HL-60 (cell line): ENCODE data around the gene PHLDA1.

Experiments used
- GABPA ChIP-seq: IDR thresholded peaks from 2 replicates; pipeline ENCODE4 v1.6.1; 2012; ENCODE audit warnings: low read depth
- POLR2AphosphoS5 ChIP-seq: IDR thresholded peaks from 2 replicates; pipeline ENCODE4 v1.6.1; 2012; ENCODE audit warnings: low read depth
- SPI1 ChIP-seq: IDR thresholded peaks from 2 replicates; pipeline ENCODE4 v1.6.1; 2012; ENCODE audit warnings: low read depth, mild to moderate bottlenecking, borderline replicate concordance
- TF ChIP-seq, protein P1 (sequence below): IDR thresholded peaks from one replicate; pipeline ENCODE4 v1.5.1; 2011; ENCODE audit warnings: low read length, control low read depth, inconsistent platforms; ENCODE audit not compliant: insufficient read depth

DNA sequence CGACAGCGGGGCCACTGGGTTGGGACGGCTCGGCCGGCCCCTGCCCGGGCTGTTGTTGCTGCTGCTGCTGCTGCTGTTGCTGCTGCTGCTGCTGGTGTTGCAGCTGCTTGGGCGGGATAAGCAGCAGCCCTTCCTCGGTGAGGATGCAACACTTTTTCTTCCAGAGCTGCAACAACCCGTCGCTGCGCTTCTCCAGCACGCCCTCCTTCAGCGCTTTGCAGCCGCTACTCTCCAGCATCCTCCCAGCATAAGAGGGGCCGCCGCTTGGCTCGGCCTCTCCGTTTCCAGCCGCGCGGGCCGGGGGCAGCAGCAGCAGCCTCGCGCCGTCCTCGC lies 529 bp downstream of the PHLDA1 start:
- TF ChIP-seq SPI1 (no peak), POLR2AphosphoS5 (no peak), GABPA (no peak)
- TF ChIP-seq, protein P1, sequence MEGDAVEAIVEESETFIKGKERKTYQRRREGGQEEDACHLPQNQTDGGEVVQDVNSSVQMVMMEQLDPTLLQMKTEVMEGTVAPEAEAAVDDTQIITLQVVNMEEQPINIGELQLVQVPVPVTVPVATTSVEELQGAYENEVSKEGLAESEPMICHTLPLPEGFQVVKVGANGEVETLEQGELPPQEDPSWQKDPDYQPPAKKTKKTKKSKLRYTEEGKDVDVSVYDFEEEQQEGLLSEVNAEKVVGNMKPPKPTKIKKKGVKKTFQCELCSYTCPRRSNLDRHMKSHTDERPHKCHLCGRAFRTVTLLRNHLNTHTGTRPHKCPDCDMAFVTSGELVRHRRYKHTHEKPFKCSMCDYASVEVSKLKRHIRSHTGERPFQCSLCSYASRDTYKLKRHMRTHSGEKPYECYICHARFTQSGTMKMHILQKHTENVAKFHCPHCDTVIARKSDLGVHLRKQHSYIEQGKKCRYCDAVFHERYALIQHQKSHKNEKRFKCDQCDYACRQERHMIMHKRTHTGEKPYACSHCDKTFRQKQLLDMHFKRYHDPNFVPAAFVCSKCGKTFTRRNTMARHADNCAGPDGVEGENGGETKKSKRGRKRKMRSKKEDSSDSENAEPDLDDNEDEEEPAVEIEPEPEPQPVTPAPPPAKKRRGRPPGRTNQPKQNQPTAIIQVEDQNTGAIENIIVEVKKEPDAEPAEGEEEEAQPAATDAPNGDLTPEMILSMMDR = no peak
